Esophagus muscularis mucosa (tissue), 3 donors: Measurements from ENCODE around the gene TMC2.

ENCODE experiments used
- POLR2AphosphoS5 ChIP-seq, 2 donors: sonication (generic); formaldehyde crosslinking; IDR thresholded peaks; one replicate each; pipeline ENCODE4 v1.6.1; 2017; ENCODE audit warnings: antibody characterized with exemption in 2 of 2
- TF ChIP-seq, protein P1 (sequence below), 3 experiments: fragments of 200-600 bp in 2 of 3; fragments of 450-650 bp in 1 of 3; sonication (generic) in 2 of 3; IDR thresholded peaks; one replicate each; pipeline ENCODE4 v1.5.1; 2017 to 2019; ENCODE audit warnings: antibody characterized with exemption in 3 of 3, mild to moderate bottlenecking in 2 of 3, moderate library complexity in 1 of 3

DNA sequence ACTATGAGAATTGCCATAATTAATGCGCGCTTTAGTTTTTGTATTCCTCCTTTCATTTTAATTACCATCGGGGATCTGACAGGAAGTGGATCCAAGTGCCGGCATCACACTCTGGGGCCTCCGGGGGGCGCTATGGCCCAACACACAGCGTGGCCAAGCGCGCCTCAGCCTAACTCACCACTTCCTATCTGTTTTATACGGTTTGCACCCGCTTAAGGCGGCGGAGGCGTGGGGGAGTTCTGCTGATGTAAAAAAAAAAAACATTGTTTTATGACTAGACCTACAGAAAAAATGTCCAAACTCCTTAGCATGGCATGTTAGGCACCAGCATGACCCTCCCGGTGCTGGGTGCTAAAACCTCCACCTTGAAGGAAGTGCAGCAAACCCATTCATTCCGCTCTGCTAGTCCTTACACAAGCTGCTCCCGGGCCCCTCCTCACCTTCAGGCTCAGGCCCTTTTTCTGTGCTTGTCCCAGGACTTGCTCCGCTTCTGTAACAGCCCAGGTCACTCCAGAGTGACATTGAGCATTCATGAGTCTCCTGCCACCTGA lies 151.7 kb downstream of the TMC2 start:
- TF ChIP-seq, protein P1, sequence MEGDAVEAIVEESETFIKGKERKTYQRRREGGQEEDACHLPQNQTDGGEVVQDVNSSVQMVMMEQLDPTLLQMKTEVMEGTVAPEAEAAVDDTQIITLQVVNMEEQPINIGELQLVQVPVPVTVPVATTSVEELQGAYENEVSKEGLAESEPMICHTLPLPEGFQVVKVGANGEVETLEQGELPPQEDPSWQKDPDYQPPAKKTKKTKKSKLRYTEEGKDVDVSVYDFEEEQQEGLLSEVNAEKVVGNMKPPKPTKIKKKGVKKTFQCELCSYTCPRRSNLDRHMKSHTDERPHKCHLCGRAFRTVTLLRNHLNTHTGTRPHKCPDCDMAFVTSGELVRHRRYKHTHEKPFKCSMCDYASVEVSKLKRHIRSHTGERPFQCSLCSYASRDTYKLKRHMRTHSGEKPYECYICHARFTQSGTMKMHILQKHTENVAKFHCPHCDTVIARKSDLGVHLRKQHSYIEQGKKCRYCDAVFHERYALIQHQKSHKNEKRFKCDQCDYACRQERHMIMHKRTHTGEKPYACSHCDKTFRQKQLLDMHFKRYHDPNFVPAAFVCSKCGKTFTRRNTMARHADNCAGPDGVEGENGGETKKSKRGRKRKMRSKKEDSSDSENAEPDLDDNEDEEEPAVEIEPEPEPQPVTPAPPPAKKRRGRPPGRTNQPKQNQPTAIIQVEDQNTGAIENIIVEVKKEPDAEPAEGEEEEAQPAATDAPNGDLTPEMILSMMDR (IDR thresholded peaks at IDR 0.05), result peak; percentile 31 to 56 (median 39)
- peak in 1 of 2 donors; percentile 10 for TF ChIP-seq POLR2AphosphoS5 (IDR thresholded peaks at IDR 0.05)
